HS-5 (cell line): ENCODE measurements around the gene HOXD13.
A peak's percentile ranks its signal among the peaks of the same experiment; 100 is the strongest.

Experiments used
- DNase-seq: peaks from one replicate; pipeline ENCODE4 v3.0.0-alpha.2; 2012; ENCODE audit warnings: low read depth

The HOXD13 gene

DNA sequence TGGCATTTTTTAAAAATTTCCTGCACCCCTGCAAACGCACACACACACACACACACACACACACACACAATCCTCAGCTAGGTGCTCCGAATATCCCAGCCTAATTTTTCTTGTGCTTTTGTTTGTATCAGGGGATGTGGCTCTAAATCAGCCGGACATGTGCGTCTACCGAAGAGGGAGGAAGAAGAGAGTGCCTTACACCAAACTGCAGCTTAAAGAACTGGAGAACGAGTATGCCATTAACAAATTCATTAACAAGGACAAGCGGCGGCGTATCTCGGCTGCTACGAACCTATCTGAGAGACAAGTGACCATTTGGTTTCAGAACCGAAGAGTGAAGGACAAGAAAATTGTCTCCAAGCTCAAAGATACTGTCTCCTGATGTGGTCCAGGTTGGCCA is 1.8 kb downstream of the HOXD13 start:
- DNase-seq, result no peak

DNA sequence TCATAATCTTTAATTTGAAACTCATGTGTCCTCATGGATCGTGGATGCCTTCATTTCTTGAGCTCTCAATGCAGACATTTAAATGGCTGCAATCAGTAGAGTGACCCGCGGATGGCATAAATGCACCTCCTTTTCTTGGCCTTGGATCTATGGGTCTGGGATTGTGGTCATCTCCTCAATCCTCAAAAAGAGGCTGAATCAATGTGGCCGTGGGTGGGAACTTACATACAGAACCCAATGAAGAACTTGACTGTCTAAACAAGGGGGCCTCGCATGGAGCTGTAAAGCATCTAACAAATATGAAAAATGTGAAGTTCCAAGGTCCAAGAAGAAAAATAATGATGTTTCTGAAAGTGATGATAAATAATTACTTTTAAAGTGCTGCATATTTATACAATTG is 2.9 kb downstream of the HOXD13 start:
- DNase-seq, result no peak

DNA sequence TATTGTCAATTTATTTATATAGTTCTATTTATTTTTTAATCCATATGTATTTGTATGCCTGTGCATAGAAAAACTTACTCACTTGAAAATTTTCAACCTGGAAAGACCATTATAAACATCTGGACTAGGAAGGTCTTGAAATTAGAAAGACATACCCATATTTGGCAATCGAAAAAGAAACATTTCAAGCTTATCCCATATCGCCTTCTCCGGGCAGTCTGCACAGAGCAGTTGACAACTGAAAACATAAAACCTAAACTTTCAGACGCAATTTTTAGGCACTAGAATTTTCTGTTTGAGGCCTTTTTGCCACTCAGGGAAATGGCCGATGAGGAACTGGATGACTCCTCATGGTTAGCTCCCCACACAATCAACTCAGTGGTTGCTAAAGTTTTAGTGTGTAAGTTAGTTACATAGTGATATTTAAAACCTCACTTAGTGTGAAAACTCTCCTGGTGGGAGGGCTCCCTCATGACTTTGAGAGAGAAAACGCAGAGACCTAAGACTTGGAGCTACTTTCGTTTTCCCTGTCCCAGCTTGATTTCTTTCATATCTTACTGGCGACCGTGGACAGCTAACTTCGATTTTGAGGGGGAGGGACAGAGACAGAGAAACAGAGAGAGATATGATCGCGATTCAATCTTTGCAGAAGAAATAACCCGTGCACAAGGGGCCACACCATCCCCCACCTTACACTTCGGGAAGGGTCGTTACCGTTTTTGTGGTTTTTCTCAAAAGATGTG is 3.9 kb downstream of the HOXD13 start:
- DNase-seq, result no peak

DNA sequence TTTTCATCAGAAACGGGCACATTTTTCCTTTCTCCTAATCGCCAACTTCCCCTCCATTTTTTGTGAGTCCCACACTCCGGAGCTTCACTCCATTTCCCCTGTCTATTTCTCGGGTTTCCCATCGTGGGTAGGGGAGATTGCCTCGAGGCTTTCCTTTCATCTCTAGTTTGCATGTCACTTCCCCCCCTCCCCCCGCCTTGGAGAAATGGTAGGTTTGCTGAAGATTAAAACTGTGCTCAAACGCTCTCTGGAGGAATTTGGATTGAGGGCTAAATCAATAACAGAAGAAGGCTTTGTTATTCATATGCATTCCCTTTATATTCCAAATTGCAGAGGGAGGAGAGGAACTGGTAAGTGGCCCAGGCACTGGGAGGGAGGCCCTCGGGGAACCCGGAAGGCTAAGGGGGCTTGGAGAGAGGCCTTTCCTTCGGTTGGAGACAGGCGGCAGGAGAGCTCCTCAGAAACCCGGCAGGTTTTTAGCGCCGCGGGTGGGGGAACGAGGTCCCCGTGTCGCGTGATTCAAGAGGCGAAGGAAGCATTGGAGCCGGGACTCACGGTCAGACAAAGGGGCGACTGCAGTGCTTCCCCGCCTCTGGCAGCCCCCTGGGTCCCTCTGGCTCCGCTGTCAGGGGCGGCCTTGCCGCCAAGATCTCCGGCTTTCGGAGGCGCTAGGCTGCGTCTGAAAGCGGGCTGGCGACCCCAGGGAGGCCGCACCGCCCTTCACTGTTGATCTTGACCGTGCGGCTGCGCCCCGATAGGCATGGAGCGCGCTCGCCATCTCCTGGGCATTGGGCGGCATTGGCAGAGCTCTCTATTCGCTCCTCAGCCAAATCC is 4.7 kb downstream of the HOXD13 start:
- peak; percentile 60 for DNase-seq

DNA sequence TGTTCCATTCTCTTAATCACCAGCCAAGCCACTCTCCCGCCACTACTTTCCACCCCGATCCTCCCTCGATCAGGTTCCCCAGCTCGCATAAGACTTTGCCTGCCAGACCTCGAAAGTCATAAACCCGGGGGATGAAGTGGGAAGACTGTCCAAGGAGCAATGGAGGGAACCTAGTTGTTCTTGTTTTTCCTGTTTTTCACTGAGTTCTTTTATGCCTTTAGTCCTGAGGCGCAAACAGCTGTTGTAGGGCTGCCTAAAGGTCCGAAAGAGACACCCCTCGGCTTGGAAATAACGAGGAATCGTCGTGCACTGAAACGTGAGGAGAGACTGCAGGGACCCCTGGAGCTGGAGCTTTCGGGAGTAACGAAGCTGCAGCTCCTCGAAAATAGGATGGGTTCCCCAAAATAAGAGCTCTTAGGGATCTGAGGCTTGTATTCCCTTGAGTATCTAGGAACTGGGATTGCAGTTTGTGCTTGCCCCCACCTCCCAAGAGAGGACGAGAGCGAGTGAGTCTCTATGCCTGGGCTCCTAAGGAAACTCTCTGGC is 5.4 kb downstream of the HOXD13 start:
- no peak for DNase-seq

DNA sequence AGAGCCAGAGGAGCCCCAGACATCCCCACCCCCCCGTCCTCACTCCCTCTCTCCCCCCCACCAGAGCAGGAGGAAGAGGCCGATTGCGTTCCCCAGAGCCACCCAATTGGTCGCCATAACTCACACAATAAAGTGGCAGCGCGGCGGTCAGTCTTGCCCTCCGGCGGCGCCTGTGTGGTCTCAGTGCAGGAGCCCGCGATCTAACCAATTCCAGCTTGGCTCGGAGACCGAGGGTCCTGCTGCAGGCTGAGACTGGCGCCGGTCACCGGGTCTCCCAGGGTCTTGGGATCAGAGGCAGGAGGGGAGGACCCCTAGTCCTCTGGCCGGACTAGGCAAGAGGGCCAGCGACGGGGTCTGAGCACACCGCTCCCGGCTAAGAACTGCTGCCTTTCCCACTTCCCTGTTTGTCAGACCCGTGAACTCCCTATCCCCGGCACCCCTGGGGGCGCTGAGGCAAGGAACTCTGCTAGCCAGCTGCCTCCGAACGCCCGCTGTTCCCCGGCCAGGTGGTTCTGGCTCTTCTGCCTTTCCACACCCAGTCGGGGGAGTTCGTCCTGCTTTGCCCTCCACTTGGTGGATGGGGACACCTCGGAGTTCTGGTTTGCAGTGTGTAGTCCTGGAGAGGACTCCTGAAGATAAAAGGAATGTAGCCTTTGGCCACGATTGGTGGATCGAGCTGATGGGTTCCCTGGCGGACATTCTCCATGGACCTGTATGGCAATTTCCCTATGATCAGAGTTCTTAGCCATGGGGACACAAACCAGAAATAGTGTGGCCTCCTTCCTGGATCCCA is 6.0 kb downstream of the HOXD13 start:
- DNase-seq, result no peak

DNA sequence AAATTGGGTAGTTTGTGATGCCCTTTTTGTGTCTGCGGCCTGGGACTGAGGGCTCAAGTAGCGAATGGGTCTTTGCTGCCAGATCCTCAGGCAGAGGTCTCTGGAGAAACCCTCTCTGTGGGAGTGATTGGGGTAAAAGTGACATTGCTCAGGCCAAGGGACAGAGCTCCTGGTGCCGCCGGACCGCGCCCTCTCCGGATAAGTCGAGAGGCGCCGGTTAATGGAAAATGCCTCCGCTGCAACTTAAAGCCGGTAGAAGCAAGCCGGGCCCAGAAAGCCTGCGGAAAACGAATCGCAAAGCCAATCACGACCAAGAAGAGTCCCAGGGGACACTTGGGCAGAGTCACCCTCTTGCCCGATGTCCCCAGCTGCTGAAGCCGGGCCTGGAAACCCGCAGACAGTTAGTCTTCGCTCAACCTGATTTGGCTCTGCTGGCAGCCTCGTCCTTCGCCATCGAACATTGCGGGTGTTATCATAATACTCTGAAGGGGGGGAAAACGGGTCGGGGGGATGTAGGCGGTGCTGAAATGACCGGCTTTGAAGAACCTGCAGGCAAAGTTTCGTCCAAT is 6.7 kb downstream of the HOXD13 start:
- DNase-seq, result no peak

DNA sequence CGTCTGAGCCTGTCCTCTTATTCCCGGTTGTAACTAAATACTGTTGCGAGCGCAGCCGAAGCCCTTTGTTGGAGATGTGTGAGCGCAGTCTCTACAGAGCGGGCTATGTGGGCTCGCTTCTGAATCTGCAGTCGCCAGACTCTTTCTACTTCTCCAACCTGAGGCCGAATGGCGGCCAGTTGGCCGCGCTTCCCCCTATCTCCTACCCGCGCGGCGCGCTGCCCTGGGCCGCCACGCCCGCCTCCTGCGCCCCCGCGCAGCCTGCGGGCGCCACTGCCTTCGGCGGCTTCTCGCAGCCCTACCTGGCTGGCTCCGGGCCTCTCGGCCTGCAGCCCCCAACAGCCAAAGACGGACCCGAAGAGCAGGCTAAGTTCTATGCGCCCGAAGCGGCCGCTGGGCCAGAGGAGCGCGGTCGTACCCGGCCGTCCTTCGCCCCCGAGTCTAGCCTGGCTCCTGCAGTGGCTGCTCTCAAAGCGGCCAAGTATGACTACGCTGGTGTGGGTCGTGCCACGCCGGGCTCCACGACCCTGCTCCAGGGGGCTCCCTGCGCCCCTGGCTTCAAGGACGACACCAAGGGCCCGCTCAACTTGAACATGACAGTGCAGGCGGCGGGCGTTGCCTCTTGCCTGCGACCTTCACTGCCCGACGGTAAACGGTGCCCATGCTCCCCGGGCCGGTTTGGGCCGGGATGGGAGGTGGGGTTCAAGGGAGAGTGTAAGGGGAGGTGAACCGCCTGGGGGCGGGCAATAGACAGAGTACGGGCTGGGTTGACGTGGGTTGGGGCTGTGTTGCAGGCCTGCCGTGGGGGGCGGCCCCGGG is 7.4 kb downstream of the HOXD13 start, which contains the start of gene HOXD12:
Gene HOXD12 (plus strand): TSS at position 68 of the 819 bp plus-strand sequence. CDS start 7 bp downstream, at position 75.
- no peak for DNase-seq

DNA sequence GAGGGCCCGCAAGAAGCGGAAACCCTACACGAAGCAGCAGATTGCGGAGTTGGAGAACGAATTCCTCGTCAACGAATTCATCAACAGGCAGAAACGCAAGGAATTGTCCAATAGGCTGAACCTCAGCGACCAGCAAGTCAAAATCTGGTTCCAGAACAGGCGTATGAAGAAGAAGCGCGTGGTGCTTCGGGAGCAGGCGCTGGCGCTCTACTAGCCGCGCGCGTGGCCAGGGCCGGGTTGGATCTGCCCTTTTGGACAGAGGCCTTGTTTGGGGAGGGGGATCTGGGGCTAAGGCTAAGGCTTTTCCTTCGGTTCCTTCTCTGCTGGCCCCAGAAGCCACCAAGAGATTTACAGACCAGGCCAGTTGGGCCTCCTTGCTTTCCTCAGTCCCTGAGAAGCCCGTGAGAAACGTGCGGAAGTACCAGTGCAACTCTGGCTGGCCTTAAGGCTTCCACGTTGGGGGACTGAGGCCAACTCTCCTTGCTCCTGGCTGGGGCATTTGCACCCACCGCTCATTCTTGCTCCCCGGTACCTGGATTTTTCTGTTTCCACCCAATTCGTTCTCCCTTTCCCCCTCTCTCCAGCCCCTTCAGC is 8.1 kb downstream of the HOXD13 start:
- DNase-seq, result no peak

DNA sequence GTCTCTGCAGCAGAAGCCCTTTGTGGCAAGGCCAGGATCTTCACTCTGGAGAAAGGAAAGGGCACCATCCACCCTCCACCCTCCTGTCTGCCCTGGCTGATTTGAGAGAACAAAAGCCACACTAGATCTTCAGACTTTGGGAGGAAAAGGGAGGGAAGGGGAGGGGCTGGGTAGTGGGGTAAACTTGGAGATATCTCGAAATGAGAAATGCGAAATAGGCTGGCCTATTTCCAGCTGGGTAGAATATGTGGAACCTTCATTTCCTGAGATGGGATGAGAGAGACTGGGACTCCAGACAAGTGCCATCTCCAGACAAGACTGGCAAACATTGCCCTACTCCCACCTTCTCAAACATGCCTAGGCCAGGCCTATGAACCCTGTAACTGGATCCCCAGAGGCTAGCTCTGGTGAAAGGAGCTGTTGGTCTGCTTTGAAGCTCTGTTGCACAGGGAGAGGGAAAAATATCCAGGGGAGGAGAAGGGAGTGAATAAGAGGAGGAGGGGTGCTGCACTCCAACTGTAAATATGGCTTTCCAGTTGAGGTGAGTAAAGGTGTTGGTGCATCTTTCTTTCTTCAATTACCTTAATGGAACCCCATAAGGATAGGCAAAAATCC is 8.8 kb downstream of the HOXD13 start:
- no peak for DNase-seq

DNA sequence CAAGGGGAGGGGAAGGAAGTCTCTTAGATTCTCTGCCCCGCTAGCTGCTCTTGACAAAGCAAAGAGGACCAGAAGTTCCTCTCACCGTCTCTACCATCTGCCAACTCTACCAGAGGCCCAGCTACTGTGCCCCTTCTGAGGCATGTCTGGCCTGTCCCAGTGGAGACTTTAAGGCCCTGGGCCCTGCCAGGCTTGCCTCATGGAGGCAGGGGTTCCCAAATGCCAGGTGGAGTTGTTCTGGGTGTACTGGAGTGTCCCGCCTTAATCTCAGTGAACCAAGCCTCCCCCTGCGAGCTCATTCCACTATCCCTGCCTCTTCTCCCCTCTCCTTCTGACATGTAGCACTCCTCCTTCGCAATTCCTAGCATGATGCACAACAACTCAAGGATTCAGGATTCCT is 9.3 kb downstream of the HOXD13 start:
- no peak for DNase-seq

DNA sequence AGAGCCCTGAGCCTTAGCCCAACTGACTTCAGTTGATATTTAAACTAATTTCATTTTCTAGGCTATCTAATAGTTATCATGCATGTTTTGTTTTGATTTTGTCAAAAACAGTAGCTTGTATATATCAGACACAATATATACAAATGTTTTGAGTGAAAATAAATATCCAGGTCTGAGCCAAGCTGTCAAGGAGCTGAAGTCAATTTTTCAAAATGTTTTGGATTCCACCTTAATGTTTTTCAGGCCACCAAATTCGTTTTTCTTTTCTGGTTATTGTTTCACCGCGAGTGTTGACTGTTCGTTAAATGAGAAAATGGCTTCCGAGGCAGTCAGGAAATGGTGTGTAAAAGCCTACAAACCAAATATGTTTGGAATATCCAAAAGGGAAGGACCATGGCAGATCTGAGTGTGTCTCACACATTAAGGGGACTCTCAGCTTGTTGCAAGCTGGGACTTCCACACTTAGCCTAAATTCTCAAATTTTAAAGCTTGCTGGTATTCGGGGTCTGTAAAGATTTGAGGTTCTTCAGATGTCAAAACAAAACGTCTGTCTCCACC is 9.9 kb downstream of the HOXD13 start:
- DNase-seq, result no peak

DNA sequence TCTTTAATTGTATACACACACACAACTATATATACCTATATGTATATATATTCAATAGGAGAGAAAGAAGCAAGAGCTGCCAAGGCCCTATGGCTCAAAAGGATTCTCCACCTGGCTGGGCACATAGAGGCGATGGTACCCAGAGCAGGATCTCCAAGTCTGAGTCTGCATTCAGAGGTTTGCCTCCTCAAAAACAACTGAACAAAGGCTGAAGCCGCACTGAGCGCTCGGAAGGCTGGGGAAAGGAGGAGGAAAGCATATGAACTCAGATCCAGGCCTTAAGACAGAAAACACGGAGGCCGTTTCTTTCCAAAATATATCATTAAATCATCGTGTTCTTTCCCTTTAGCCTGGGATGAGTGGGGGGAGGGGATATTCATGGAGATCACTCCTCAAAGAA is 10.7 kb downstream of the HOXD13 start:
- DNase-seq, result no peak

DNA sequence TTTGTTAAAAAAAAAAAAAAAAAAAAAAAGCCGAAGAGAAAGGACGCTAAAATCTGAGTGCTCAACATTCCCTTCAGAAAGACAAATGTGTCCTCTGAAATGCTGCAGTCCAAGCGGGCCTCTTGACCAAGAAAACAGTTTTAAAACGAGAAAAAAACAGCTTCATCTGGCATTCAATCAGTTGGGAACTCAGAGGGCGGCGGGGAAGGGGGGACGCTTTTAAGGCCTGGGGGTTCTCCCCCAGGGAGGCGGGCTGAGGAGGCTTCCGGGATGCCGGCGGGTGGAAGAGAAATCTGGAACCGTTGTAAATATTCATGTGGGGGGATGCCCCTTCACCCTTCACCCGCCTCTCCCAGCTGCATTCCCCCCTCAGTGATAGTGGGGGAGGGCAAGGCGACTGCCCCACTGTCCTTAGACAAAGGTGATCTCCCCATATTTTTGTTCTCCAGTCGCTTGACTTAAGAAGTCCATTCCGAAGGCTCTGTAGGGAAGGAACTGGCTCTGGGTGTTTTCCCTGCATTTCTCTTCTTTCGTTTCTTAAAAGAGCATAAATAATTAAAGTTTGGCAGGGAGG is 11.3 kb downstream of the HOXD13 start:
- no peak for DNase-seq

DNA sequence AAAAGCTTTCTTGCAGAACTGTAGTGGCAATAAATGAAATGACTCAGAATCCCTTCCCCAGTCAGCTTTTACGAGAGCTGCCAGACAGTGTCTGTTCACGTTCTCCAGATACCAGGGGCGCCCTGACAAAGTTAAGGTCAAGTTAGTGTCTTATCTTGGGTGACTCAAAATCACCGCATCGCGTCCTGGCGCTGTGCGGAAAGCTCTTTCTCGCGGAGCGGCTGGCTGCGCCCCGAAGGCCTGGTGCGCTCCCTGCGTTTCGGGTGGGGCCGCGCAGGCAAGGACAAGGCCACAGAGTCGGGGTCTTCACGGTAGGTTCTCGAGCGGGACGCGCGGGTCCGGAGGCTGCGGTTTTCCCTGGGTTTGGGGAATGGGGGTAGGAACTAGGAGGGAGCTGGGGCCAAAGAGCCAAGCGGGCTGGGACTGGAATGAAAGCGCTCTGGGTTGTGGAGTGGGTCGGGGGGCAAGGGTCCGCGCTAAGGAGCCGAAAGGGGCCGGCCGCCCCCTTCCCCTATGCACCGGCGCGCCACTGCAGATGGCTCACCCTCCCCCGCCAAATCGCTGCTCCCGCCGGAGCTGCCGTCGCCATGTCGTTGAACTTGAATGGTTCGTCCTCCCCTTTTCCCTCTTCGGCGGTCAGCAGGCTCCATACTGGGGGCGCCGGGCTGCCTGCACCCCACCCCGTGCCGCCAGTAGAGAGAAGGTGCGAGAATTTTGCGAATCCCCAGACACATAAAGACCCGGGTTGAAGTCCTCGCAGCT is 12.0 kb downstream of the HOXD13 start:
- no peak for DNase-seq

DNA sequence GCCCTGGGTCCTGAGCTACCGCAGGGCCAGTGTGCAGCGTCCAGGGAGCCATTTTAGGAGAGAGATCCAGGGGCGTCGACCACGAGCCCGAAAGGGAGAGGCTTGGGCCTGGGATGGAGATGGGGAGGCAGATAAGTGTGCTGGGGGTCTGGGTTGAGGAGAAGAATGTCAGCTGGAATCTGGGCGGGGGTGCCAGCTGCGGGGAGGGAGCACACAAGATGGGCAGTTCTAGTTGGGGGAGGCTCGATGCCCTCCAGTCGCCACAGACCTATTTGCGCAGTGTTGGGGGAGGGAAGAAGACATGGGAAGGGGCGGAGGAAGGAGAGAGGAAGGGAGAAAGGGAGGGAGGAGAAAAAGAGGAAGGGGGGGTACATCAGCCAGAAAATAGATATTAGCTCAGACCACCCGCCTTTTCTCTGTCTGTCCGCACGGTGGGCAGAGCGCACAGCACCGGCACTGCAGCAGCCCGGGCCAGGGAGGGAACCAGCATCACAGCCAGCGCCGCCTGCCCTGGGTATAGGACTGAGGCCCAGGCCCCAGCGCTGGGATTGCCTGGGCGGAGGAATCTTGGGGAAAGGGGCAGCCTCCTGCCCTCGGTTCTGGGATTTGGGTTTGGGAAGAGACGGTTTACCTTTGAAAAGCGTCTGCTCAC is 12.7 kb downstream of the HOXD13 start:
- no peak for DNase-seq

DNA sequence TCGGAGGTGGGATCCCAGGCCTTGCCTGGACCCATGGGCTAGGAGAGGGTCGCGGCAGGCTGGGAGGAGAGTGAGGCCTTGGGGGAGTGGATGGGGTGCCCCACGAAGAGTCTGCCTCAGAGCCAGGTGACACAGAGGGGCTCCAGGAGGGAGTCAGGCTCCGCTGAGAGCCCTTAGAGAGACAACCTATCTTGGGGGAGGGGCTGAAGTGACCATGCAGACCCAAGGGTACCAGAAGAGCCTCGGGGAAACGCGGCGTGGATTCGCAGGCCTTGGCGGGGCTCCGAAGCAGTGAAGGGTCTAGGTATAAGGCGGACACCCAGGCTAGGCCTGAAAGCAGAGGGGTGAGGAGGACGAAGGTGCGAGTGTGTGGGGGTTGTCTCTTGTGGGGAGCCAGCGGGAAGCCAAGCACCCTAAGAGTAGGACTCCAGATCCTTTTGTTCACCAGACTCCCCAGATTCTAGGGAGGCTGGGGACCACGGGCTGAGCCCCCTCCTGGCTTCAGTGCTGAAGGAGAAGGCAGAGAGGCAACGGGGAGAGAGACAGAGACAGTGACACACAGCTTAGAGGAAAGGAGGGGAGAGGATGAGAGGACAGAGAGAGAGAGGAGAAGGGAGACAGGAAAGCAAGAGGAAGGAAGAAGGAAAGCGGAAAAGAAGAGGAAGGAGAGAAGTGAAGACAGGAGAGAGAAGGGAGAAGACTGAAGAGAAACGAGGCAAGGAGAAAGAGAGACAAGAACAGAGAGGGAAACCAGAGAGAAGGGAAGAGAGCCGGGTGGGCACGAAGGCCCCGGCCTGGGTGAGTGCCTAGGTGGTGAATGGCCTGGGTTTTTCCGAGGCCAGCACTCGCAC is 13.4 kb downstream of the HOXD13 start:
- DNase-seq, result no peak
